ENCODE results near the gene TPTE2. TPM values are rescaled to one million over a fixed set of nuclear protein-coding genes. Genes with fewer than 3 reads are reported as not detected.

The TPTE2 gene
- total and polyA plus RNA-seq, 2 of the 4 experiments (the other 2 are of a cell fraction) = not detected

GRCh38 chr13:19575230-19575629 lies 13.9 kb upstream of the TPTE2 start:
- no peak for ATAC-seq (ENCODE audit: low read depth)

More at GRCh38 chr13:19575230-19575629, 13.9 kb upstream of the TPTE2 start:
- no peaks in the 10 kb centered on the region for H3K27me3 ChIP-seq (ENCODE audit: control insufficient read depth, insufficient read depth, low read length)
- no peaks in the 10 kb centered on the region for H4K20me1 ChIP-seq (ENCODE audit: insufficient read depth, low read length)
- no peaks in the 10 kb centered on the region for H3K36me3 ChIP-seq (ENCODE audit: control insufficient read depth, insufficient read depth, low read length)
- no peak overlapping the region for H3K27ac ChIP-seq (ENCODE audit: insufficient read depth, low read length)
- POLR2A ChIA-PET (ENCODE audit: unreplicated experiment) = no interaction called here
- no peaks in the 10 kb centered on the region for H3K4me1 ChIP-seq (ENCODE audit: control insufficient read depth, insufficient read depth, low read length)
- dilution Hi-C loops (cut with HindIII; ENCODE audit: low sequenced_read_pairs, unreplicated experiment) = no loop called here
- H3K9ac ChIP-seq (ENCODE audit: low read depth, low read length) = no peak overlapping the region
- WGBS, 2 experiments (ENCODE audit: extremely low coverage in 2 of 2, insufficient read length in 1 of 2) = no CpG with 5 or more reads among the region's 2 CpGs
- H4K5ac ChIP-seq (ENCODE audit: low read depth, low read length) = no peak overlapping the region
- H3K23ac ChIP-seq (ENCODE audit: low read depth, low read length) = no peak overlapping the region
- H3K9me1 ChIP-seq (ENCODE audit: insufficient read depth, low read length) = no peaks in the 10 kb centered on the region
- TF ChIP-seq ELK1 (IDR thresholded peaks at IDR 0.05; ENCODE audit: borderline replicate concordance, low read depth, low read length) (no peak), USF2 (IDR thresholded peaks at IDR 0.05; ENCODE audit: low read depth, low read length) (no peak), CEBPB (IDR thresholded peaks at IDR 0.05; ENCODE audit: low read depth, low read length) (no peak), RFX5 (IDR thresholded peaks at IDR 0.05; ENCODE audit: low read depth, low read length) (no peak), RCOR1 (IDR thresholded peaks at IDR 0.05; ENCODE audit: insufficient replicate concordance, low read length) (no peak), FOS (IDR thresholded peaks at IDR 0.05; ENCODE audit: low read depth, low read length) (no peak), SMC3 (IDR thresholded peaks at IDR 0.05; ENCODE audit: low read depth, low read length) (no peak), NFE2L2 (IDR thresholded peaks at IDR 0.05; ENCODE audit: low read depth, low read length) (no peak), POLR2A (IDR thresholded peaks at IDR 0.05; ENCODE audit: low read depth, low read length) (no peak), CHD1 (IDR thresholded peaks at IDR 0.05; ENCODE audit: low read depth, low read length) (no peak), MAZ (IDR thresholded peaks at IDR 0.05; ENCODE audit: borderline replicate concordance, low read depth, low read length) (no peak), CTCF (conservative IDR thresholded peaks at IDR 0.05; ENCODE audit: low read depth, low read length) (no peak), BHLHE40 (IDR thresholded peaks at IDR 0.05; ENCODE audit: low read depth, low read length) (no peak), MAFK (IDR thresholded peaks at IDR 0.05; ENCODE audit: low read depth, low read length) (no peak)
- H4K91ac ChIP-seq (ENCODE audit: insufficient read depth, low read depth, low read length) = no peak overlapping the region
- in situ Hi-C loops (cut with MboI; ENCODE audit: low sequenced_read_pairs) = no loop called here
- no peak overlapping the region for H3K4me2 ChIP-seq (ENCODE audit: low read depth, low read length)
- H2AK9ac ChIP-seq (replicated peaks; ENCODE audit: low read depth, low read length, poor library complexity) = no peak overlapping the region
- no TSS peak for BruUV-seq (replicated peaks)
- no peak overlapping the region for H4K8ac ChIP-seq (ENCODE audit: low read depth in 2 of 2, low read length in 2 of 2)
- H3K4me3 ChIP-seq (ENCODE audit: insufficient read depth, low read depth, low read length) = no peak overlapping the region
- H2AFZ ChIP-seq (replicated peaks; ENCODE audit: low read length, poor library complexity) = no peak overlapping the region
- no peak for DNase-seq
- no peak overlapping the region for H3K4ac ChIP-seq (ENCODE audit: low read depth, low read length)
- H3K18ac ChIP-seq (ENCODE audit: low read depth, low read length) = no peak overlapping the region
- no peaks in the 10 kb centered on the region for H3K9me3 ChIP-seq (ENCODE audit: control insufficient read depth, insufficient read depth, low read length)
- no peak overlapping the region for H2BK5ac ChIP-seq (ENCODE audit: low read depth, low read length, poor library complexity, severe bottlenecking)
- no peak overlapping the region for H2AK5ac ChIP-seq (ENCODE audit: low read depth, low read length)
- no peak overlapping the region for H2BK20ac ChIP-seq (ENCODE audit: low read depth, low read length)
- H2BK15ac ChIP-seq (ENCODE audit: low read depth, low read length) = no peak overlapping the region
- no peak overlapping the region for H2BK120ac ChIP-seq (ENCODE audit: low read depth, low read length)
- CTCF ChIA-PET = no interaction called here
- no peak overlapping the region for H3K14ac ChIP-seq (replicated peaks; ENCODE audit: low read depth, low read length)
- H3K79me1 ChIP-seq (ENCODE audit: low read depth in 1 of 2, low read length in 2 of 2) = no peaks in the 10 kb centered on the region
- intact Hi-C loops (cut with micrococcal nuclease) = no loop called here
- no peak overlapping the region for H3K56ac ChIP-seq (ENCODE audit: extremely low read depth, insufficient read depth, low read length)

All from IMR-90 (cell line).